GM21515 (cell line): ENCODE results near the gene STAMBPL1.
"Not testable (repeated sequence)": the region's sequence is repeated elsewhere in the genome, so short reads cannot be mapped to it uniquely, and the experiment has no call there.

ENCODE experiments used
- ATAC-seq: cut with Tn5 transposase; IDR thresholded peaks from one replicate; pipeline ENCODE4 v1.9.1; 2021; ENCODE audit not compliant: unreplicated experiment

Gene STAMBPL1

DNA sequence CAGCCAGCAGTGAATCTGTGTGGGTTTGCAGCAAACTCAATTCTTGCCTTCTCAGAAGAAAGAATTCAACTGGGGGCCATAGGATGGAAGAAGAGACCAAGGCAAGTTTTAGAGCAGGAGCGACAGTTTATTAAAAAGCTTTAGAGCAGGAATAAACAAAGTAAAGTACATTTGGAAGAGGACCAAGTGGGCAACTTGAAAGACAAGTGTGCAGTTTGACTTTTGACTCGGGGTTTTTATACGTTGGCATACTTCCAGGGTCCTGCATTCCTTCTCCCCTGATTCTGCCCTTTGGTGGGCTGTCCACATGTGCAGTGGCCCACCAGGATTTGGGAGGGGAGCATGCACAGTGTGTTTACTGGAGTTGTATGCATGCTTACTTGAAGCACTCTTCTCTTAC lies 25.4 kb upstream of the STAMBPL1 start:
- ATAC-seq = no peak

DNA sequence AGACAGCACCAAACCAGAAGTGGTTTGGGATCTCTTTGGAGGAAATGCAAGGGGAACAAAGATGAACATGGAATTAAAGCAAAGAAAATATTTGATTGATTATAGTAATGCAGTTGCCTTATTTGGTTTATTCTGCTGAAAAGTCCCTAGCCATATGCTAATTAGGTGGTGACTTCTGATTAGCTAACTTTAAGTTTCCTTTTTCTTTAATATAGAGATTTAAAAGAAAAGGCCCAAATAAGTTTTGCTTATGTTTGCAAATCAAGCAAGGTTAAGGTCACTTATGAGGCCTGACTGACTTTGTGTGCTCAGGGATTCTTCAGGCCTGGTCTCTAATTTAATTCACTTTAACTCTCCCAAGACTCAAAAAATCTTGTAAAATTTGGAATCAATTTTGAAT lies 22.2 kb upstream of the STAMBPL1 start:
- ATAC-seq = no peak

DNA sequence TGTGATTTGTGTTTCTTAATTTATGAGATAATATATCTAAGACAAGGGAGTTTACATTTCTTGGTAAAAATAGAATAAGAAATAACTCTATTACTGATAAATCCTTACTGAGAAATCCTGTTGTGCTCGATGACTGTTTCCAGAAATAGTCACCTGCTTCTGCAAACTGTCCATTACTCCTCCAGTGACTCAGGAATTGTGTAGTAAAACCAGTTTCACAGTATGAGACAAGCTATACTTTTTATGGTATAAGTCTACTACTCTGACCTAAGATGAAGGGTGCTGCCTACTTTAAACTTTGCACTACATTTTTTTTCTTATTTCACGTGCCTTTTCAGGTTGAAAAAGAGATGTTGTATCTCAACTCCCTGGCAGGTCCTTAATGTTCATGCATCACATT lies 21.6 kb upstream of the STAMBPL1 start:
- no peak for ATAC-seq

DNA sequence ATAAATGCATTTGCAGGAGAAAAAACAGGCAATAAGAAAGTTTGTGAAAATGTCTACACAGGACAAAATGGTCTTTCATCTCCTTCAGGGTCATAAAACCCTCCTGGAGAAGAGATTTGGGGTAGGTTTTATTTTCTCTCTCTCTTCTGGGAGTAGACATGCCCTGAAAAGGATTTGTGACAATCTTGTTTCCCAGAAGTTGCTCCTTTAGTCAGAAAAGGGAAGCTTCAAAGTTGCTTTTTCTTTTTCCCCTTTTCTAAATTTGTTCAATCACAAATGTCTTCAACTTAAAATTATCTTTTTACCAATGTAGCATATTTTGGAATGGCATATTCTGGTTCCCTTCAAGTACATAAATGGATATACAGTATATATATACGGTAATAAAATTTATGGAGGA lies 19.0 kb upstream of the STAMBPL1 start:
- no peak for ATAC-seq

DNA sequence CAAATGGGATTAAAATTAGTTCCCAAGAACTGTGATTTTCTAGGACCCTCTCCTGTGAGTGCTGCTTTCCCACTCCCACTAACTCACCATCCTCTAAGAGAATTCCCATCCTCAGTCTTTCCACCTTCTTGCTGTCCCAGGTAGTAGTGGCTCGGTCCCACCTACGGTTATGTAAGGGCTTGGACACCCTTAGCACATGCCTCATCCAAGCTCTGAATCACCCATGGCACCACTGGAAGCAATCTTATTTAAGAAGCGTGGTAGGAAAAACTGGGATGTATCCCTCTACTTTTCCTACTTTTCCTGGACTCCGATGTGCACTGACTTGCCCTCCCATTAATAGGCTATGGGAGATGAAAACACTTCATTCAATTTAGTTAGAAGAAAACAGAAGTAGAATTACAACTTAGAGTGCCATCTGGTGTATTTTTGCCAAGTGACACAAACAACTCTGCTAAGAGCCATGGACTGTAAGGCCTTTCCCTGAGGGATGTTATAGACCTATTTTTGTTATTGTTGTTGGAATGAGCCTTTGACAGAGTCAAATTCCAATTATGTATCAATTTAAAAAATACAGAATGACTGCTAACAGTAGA lies 14.7 kb upstream of the STAMBPL1 start:
- no peak for ATAC-seq

DNA sequence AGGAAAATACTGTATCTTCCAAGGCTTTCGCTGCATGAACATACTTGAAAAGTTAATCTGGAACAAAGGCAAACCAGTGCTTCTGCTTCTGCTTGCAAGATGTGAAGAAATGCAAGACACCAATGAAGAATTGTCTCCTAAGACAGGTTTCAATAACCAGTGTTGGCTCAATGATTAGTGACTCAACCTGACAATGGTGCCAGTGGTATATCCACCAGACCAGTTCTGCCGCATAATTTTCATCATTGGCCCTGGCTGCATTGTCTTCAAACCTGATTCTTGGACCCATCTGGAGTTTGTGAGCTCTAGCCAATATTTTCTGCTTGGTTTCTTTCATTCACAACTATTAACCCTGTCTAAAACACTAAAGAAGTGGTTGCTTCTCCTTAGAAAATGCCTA lies 13.6 kb upstream of the STAMBPL1 start:
- no peak for ATAC-seq

DNA sequence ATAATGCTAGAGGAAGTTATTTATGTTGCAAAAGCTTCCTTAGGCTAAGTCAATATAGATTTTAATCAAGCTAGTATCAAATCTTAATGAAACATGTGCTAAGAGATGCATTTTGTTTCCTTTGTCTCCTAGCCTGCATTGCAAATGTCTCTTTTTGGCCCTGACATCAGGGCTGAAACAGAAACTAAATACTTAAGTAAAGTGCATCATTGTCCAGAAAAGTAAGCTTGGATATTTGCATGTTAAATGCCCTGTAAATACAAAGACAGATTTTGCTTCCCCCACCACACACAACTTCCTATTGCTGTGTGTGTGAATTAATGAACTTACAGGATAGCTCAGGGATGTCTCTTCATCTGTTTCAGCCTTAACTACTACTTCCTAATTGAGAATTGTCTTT lies 10.0 kb upstream of the STAMBPL1 start:
- ATAC-seq = no peak

DNA sequence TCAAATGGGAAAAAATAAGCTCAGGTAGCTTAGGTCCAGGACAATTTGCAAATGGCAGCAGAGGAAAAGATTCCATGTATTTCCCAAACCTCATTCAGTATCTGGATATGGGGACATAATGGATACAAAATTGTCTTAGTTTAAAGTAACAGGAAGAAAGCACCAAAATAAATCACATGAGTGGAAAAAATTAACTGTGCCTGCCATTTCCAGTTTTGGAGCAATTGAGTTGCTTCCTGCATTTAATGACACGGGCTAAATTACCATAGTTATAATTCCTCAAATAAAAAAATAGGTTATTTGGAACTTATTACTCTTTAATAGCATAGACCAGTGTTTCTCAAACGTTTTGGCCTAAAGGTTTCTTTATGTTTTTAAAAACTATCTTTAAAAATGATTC lies 6.3 kb upstream of the STAMBPL1 start:
- no peak for ATAC-seq

DNA sequence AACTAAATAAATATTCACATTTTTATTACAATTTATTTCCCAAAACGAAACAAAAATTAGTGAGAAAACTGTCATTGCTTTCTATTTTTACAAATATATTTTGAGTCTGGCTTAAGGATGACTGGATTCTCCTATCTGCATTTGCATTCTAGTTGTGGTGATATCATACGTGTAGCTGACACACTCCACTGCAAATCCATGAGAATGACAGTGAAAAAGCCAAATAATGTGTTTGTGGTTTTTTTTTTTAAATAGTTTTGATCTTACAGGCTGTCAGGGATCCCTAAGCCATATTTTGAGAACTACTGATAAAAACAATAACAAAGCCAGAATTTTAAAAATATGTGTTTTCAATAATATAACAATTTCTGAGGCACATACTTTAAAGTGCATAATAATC lies 5.8 kb upstream of the STAMBPL1 start:
- no peak for ATAC-seq

DNA sequence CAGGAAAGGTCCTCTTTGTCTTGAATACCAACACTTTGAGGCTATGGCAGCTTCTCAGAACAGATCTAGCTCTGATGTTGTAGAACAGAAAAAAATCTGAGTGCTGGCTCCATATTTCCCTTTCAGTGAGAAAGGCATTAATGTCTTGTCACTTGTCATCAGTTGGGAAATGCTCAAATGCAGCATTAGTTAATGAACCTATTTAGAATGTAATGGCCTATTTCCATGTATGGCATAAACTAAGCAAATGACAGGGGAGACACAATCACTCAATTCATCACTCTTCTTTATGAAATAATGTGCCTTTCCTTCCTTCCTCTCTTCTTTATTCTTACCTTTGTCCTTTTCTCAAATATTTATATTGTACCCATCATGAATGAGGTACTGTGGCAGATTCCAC lies 5.0 kb upstream of the STAMBPL1 start:
- no peak for ATAC-seq

DNA sequence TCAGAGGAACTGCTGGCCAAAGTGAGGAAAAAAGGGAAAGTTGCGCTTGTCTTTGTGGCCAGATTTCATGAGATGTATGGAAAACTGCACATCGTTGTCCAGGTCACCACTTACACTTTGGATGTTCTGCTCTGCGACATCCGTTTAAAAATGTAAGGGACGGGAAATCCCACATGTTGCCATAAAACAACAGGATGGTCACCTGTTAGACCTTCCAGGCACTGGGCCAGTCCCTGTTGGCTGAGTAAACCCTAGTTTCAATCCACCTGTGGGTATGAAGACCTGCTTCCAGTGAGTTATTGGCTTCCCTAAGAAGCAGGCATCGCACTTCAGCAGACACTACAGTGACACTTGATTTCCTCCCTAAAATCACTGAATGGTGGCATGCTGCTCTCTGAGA lies 2.7 kb upstream of the STAMBPL1 start:
- no peak for ATAC-seq

DNA sequence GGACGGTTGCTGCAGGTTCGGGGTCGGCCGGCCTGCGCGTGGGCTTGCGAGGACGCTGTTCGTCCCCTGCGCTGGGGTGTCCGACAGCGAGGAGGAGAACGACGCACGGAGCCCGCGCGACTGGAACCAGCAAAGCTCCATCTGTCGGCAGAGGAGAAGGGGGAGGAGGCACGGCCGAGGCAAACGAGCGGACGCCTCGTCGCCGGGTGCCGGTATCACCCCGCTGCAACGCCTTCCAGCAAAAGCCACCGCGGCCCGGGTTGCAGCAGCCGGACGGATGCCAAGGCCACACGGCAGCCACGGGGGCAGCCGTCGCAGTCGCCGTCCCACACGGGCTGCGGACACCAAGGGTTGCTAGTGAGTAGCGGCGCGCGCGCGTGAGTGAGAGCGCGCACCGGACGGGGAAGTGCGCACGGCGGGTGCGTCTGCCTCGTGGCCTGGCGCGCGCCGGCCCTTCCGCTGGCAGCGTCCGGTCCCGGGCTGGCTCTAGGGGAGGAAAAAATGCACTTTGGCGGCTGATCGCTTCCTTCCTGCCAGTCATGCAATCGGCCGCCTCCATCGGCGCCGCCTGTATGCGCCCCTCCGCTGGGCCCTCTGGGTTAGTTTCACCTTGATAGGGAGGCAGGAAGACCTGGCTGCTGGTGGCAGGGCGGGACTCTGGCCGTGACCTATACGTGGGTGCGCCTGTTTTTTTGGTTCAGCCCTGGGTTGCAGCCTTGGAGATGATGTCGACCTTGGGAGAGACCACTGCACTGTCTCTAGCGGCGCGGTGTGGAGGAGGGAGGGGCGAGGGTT lies 434 bp downstream of the STAMBPL1 start:
- ATAC-seq = peak; percentile 66

DNA sequence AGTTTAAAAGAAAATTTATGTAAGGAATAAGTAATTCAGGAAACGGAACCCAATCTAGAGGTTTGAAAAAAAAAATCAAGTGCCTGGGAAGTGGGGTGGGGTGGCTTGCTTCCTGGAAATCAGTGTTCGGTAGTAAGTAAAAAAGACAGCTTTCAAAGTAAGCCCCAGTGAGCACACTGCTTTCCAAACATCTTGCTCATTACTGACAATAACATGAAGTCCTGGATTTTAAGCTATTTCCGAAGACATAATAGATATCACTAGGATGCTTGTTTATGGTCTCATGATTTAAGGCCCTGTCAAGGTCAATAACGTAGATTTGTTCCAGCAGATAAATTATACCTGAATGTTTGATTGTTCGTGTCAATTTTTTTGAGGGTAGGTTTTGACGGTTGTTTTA lies 1.3 kb downstream of the STAMBPL1 start:
- ATAC-seq = no peak

DNA sequence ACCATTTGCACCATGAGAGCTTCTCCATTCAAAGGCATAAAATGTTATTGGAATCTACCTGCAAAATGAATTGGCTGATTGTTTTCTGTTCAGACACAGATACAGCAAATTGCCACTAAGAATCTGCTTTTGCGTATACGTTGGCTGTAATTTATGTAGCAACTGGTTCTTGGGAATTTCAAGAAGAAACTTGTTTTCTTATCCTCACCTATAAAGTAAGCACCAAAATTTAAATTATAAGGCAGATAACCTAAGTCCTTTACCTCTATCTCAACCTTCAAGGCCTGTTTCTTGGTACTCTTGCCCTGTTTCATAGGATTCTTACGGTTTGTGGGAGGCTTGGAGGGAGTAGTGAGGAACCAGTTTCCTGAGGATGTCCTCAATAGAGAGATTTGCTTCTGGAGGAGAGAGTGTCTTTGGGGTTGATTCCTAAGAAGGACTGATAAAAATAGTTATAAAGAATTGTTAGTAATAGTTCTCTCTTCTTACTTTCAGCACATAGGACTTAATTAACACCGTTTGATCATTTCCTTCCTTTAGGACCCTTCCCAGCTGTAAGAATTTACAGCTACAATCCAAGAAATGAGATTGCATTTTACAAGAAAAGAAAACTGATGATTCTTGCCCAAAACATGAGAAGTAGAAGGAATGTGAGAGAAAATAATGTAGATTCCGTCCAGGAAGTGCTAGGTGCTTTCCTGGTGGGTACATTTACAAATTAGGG lies 2.0 kb downstream of the STAMBPL1 start:
- no peak for ATAC-seq

DNA sequence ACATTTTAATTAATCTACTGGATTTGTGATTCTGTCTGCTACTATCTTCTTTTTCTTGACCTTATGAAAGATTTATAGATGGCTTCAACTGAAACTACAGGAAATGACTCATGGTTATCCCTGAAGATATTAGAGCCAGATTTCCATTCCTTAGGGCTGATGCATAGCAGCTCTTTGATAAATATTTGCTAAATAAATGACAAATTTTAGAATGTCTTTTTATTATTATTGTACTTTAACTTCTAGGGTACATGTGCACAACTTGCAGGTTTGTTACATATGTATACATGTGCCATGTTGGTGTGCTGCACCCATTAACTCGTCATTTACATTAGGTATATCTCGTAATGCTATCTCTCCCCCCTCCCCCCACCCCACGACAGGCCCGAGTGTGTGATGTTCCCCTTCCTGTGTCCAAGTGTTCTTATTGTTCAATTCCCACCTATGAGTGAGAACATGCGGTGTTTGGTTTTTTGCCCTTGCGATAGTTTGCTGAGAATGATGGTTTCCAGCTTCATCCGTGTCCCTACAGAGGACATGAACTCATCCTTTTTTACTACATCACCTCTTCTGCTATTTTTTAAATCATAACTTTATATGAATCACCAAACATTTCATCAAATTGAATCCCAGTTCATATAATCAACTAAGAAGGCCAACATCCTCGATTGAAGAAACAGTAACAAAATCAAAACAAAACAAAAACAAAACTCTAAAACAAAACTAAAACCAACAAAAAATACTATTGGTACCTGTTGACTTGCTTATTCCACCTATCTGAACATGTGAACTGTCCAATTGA lies 2.8 kb downstream of the STAMBPL1 start:
- ATAC-seq = not testable (repeated sequence)

DNA sequence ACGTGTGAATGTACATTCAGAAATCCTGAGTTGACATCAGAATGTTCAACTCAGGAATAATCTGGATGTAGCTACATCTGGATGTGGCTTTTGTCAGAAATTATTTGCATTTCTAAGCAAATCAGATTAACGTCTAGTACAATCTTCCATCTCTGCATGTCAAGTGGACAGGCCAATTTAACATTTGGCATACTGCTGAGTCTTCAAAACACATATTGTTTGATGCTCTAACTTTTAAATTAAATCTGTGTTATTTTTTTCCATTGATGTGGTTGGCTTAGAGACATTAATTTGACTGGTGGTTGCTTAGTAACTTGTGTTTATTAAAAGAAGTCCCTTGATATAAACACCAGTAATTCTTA lies 3.4 kb downstream of the STAMBPL1 start:
- no peak for ATAC-seq

DNA sequence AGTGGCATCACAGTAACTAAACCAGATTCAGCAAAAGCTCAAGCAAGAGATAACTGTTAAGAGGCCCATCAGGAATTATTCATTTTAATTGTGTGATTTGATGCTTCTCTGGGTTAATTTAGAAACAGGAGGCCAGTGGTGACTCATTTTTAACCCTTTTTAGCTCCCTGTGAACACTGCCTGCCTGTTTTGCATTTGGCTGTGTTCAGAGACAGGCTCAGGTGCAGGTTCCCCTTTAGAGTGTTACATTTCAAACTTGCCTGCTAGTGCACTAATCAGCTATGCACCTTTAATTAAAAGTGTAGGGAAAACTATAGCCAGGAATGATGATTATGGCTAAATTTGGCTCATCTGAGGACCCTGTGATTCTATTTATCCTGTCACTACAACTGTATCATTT lies 6.5 kb downstream of the STAMBPL1 start:
- peak; percentile 43 for ATAC-seq

DNA sequence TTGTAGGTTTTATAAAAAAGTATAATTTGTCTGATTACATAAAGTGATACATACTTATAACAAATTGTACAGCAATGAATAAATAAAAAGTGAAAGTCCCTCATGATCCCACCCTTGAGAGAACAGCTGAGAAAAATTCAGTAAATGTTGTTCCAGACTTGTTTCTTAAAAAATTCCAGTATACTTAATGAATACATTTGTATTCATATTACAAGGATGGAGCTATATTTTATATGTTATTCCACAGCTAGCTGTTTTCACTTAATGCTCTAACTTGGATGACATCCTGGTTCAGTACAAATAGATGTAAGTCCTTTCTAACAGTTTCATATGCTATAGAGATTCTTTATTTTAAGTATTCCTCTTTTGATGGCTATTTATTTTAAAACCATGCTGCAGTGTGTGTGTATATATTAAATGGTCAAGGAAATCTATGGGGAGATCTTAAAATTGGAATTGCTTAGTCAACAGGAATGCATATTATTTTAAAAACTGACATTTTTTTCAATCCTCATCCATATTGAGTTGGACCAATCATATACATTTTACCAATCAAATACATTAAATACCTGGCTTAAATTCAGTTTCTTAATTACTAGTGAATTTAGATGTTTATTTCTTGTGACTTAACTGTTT lies 8.9 kb downstream of the STAMBPL1 start:
- no peak for ATAC-seq

DNA sequence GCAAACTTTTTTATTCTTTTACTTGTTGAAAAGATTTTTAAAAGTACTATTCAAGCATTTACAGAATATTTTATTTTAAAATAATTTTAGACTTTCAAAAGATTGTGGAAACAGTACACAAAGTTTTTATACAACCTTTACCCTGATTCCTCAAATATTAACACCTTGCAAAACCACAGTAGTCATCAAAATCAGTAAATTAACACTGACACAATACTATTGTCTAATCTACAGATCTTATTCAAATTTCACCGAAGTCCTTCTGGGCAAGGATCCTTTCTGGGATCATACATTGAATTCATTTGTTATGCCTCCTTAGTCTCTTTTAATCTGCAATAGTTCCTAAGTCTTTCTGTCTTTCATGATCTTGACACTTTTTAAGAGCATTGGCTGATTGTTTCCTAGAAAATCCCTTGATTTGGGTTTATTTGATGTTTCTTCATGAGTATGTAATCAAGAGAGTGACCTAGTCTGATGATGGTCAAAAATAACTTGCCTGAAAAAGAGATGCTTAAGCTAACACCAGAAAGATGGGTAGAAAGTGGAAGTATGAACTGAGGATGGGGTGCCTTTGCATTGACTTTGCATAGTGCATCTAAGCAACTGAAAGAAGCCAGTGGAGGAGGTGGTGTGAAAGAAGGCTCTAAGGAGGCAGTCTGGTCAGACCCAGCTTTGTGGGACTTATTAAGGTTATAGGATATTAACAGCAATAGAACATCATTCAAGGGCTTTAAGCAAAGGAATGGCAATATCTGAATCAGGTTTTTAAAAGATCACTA lies 9.7 kb downstream of the STAMBPL1 start:
- peak; percentile 69 for ATAC-seq

DNA sequence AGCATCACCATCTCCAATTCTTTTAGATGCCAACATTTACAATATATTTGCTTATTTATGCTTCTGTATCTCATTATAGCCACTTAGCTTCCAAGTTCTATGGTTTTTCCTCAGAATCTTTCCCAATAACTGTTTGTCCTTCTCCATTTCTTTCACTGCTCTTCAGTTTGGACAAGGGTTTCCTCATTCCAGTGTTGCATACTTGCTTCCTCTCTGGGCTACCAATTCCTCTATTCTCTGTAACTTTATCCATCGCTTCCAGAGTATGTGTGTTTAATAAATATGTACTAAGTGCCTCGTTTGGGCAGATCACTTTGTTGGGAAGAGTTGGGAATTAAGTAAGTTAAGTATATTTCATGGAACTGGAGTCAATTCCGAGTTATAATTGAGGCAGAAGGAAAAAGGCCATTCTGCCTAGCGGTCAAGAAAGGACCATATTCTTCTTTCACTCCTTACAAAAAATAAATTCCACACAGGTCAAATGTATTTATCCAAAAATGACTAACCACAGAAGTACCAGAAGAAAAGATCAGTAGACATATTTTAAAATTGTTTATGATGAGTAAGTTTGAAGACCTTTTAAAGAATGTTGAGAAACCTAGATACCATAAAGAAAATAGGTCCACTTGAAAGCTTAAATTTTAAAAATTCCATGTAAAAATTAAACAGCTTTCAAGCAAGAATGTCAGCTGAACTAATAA lies 10.8 kb downstream of the STAMBPL1 start:
- ATAC-seq = no peak
